ENCODE data around the gene PRKCE. TPM values are rescaled to one million over a fixed set of nuclear protein-coding genes. Genes with fewer than 3 reads are reported as not detected.

PRKCE gene
- polyA plus RNA-seq, 1 experiment = 16.7 TPM

GRCh38 chr2:46164529-46165301 lies 513.2 kb downstream of the PRKCE start:
- Histone ChIP-seq H3K27me3 (ENCODE audit: control insufficient read depth, insufficient read depth, low read length) (no peaks in the 10 kb centered on the region), H3K27ac (ENCODE audit: low read depth, low read length) (peak overlapping the region; percentile 70), H3K4me3 (ENCODE audit: low read depth, low read length) (no peak overlapping the region), H3K9me3 (ENCODE audit: control insufficient read depth, insufficient read depth, low read length) (no peaks in the 10 kb centered on the region)
- ChIA-PET POLR2A (interaction anchor here (0.6 to 2.0 kb wide), 4 partner anchors 14 to 168 kb away, joined by 4 to 14 read pairs (median 6); partner anchors contain the start of gene EPAS1), CTCF (interaction anchor here (0.5 to 0.9 kb wide), 3 partner anchors 67 to 1603 kb away, joined by 3 to 4 read pairs (median 3); no protein-coding TSS in a partner anchor)
- peak; percentile 86 for DNase-seq (ENCODE audit: low read depth, low spot score)
- no peak for TF ChIP-seq CTCF (IDR thresholded peaks at IDR 0.05; ENCODE audit: low read depth, low read length)

GRCh38 chr2:46165916-46166315 lies 514.4 kb downstream of the PRKCE start:
- no peak overlapping the region for H3K27ac ChIP-seq (ENCODE audit: low read depth, low read length)
- ChIA-PET CTCF (no interaction called here), POLR2A (no interaction called here)
- no peak for TF ChIP-seq CTCF (IDR thresholded peaks at IDR 0.05; ENCODE audit: low read depth, low read length)
- H3K9me3 ChIP-seq (ENCODE audit: control insufficient read depth, insufficient read depth, low read length) = no peaks in the 10 kb centered on the region
- H3K27me3 ChIP-seq (ENCODE audit: control insufficient read depth, insufficient read depth, low read length) = no peaks in the 10 kb centered on the region
- DNase-seq (ENCODE audit: low read depth, low spot score) = no peak
- no peak overlapping the region for H3K4me3 ChIP-seq (ENCODE audit: low read depth, low read length)

GRCh38 chr2:46167406-46167805 lies 515.9 kb downstream of the PRKCE start:
- Histone ChIP-seq H3K27me3 (ENCODE audit: control insufficient read depth, insufficient read depth, low read length) (no peaks in the 10 kb centered on the region), H3K4me3 (ENCODE audit: low read depth, low read length) (no peak overlapping the region), H3K27ac (ENCODE audit: low read depth, low read length) (no peak overlapping the region), H3K9me3 (ENCODE audit: control insufficient read depth, insufficient read depth, low read length) (no peaks in the 10 kb centered on the region)
- POLR2A ChIA-PET = no interaction called here
- no peak for DNase-seq (ENCODE audit: low read depth, low spot score)
- CTCF ChIA-PET = no interaction called here
- no peak for TF ChIP-seq CTCF (IDR thresholded peaks at IDR 0.05; ENCODE audit: low read depth, low read length)

- Histone ChIP-seq H3K27ac (ENCODE audit: low read depth, low read length) (no peak overlapping the region), H3K9me3 (ENCODE audit: control insufficient read depth, insufficient read depth, low read length) (no peaks in the 10 kb centered on the region), H3K27me3 (ENCODE audit: control insufficient read depth, insufficient read depth, low read length) (no peaks in the 10 kb centered on the region), H3K4me3 (ENCODE audit: low read depth, low read length) (no peak overlapping the region)
- ChIA-PET POLR2A (interaction anchor here (1.2 kb wide), 1 partner anchor 129 kb away, joined by 3 read pairs; the partner anchor contains the start of gene EPAS1), CTCF (interaction anchor here (0.6 kb wide), 1 partner anchor 138 kb away, joined by 3 read pairs; no protein-coding TSS in a partner anchor)
- DNase-seq (ENCODE audit: low read depth, low spot score) = no peak
- no peak for TF ChIP-seq CTCF (IDR thresholded peaks at IDR 0.05; ENCODE audit: low read depth, low read length)
Observed at GRCh38 chr2:46167924-46168323, 516.4 kb downstream of the PRKCE start.

GRCh38 chr2:46169467-46169866 lies 518.0 kb downstream of the PRKCE start:
- no peak overlapping the region for H3K4me3 ChIP-seq (ENCODE audit: low read depth, low read length)
- CTCF ChIA-PET = interaction anchor here (1.0 kb wide), 1 partner anchor 106 kb away, joined by 3 read pairs; no protein-coding TSS in a partner anchor
- DNase-seq (ENCODE audit: low read depth, low spot score) = no peak
- H3K27ac ChIP-seq (ENCODE audit: low read depth, low read length) = no peak overlapping the region
- POLR2A ChIA-PET = no interaction called here
- no peaks in the 10 kb centered on the region for H3K9me3 ChIP-seq (ENCODE audit: control insufficient read depth, insufficient read depth, low read length)
- no peak for TF ChIP-seq CTCF (IDR thresholded peaks at IDR 0.05; ENCODE audit: low read depth, low read length)
- no peaks in the 10 kb centered on the region for H3K27me3 ChIP-seq (ENCODE audit: control insufficient read depth, insufficient read depth, low read length)
